Muscle of back (tissue), 11 donors: ENCODE data around the gene PRR14. TPM values are rescaled to one million over a fixed set of nuclear protein-coding genes. Genes with fewer than 3 reads are reported as not detected.
"Not testable (repeated sequence)": the region's sequence is repeated elsewhere in the genome, so short reads cannot be mapped to it uniquely, and the experiment has no call there.

Source experiments
- DNase-seq, 3 donors: peaks; one replicate each; pipeline versions ENCODE4 v3.0.0 to v3.0.0-alpha.2; 2013
- polyA plus RNA-seq, 10 donors: library from polyadenylated mRNA; unstranded; fragments of 120-200 nt; gene quantifications; one replicate each; pipeline ENCODE4 v1.2.1, GENCODE V29; 2013; ENCODE audit not compliant: insufficient read length in 10 of 10

The PRR14 gene
- polyA plus RNA-seq, 10 donors, result 17.8 to 27.5 (median 22.2) TPM

- no peak for DNase-seq
Observed at GRCh38 chr16:30688701-30689100, 37.9 kb downstream of the PRR14 start.

DNA sequence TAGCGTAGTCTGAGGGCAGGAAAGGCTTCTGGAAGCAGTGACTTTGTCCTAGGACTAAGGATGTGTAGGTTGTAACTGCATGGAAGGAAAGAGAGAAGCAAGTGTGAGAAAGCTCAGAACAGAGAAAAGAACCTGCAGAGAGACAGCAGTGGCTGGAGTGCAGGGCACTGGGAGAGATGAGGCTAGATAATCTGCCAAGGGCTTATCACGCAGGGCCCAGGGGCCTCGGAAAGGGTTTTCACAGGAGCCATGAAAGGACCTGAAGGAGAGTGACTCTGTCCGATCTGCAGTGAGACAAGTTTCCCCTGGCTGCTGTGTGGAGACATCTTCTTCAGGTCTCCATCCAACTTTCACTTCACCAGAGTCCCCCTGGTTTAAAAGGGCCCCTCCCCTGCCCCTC is 41.1 kb downstream of the PRR14 start:
- DNase-seq, result no peak

GRCh38 chr16:30692396-30693064 is 41.8 kb downstream of the PRR14 start:
- no peak for DNase-seq

DNA sequence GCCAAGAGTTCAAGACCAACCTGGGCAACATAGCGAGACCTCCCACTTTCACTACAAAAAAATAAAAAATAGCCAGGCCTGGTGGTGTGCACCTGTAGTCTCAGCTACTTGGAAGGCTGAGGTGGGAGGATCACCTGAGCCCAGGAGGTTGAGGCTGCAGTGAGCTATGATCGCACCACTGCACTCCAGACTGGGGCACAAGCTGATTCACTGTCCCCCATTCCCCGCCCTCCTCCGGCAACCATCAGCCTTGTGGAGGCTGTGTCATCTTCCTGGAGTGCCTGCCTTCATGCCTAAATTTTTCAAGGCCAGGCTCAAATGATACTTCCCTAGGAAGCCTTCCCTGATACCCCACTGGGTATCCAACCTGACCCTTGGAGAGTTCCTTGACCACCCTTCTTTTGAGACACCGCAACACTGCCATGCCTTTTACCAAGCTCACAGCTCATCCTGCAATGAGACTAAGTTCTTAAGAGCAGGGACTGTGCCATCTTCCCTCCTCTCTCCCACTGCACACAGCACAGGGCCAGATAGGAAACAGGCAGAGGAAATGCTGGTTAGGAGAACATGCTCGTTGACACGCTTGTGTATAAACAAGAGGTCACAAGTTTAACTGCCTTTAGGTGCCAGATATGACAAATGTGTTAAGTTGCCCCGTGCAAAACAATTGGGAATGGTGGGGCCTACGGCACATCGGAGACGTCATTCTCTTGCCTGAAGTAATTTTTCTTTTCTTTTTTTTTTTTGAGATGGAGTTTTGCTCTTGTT is 44.4 kb downstream of the PRR14 start:
- no peak for DNase-seq

- not testable (repeated sequence) for DNase-seq
Observed at GRCh38 chr16:30696646-30697045, 45.9 kb downstream of the PRR14 start.

DNA sequence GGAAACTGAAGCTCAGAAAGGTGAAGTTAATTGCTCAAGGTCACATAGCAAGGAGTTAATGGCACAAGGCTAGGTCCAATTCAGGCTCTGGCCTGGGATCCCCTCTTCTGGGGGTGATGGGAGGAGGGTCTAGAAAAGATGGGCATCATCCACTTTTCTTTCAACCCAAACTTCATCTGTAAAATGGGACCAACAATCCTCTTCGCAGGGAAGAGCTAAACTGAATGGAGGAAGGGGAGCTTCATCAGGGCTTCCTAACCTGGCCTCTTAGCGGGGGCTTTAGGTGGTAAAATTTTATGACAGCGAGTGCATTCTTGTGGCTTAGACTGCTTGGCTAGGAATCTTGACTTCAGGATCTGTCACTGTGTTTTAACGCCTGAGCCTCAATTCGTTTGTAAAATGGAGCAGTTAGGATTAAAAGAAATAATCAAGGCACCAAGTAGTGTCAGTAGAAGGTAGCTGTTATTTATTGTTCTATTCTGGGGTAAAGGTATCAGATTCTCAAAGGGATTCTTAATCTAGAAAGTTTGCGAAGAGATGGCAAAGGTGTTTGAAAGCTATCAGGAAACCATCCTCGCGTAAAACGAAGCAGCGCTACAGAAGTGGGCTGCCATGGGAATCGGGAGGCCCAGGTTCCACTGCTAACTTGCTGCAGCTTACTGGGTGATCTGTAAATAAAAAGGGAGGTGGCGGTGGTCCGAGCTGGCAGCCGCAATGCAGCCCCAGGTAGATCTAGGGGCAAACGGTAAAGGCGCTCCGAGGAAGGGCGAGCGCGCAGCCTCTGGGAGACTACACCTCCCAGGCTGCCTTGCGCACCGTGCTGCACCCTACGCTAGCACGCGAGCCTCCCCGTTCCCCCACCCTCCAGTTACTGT is 46.7 kb downstream of the PRR14 start:
- DNase-seq, result peak in 1 of 3 donors; percentile 11

DNA sequence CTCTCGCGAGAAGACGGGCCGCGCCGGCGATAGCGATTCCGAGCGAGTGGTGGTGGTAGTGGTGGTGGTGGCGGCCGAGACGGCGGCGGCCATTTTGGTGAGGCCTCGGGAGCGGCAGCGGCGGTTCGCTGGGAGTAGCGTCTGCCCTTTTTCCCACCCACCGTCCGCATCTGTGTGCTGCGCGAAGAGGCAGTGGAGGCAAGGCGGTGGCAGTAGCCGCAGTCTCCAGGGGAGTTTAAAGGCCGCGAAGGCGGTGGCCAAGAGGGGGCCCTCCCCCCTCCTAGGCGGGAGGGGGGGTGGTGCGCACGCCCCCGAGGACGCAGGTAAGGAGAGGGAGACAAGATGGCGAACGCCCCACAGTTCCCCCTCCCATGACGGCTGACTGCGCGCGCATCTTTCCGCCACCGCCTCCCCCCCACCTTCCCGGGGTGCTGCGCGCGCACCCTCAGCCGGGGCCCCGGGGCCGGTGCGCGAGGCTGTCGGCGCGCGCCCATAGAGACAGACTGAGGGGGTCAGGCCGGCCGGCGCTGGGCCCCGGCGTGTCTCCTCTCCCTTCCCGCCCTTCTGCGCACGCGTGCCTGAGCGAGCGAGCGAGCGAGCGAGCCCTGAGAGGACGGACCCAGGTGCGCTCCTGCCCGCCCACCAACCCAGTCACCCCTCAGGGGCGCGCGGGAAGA is 47.5 kb downstream of the PRR14 start:
- peak; percentile 98 to 99 (median 98) for DNase-seq

- peak; percentile 78 to 94 (median 89) for DNase-seq
Observed at GRCh38 chr16:30698816-30699614, 48.3 kb downstream of the PRR14 start, which contains the start of gene SRCAP. SRCAP (plus strand) TSS chr16:30699171; CDS start chr16:30700825, 1,654 bp downstream.

- DNase-seq, result no peak
Observed at GRCh38 chr16:30699615-30700099, 48.9 kb downstream of the PRR14 start.

- DNase-seq, result no peak
Observed at GRCh38 chr16:30700491-30700890, 49.7 kb downstream of the PRR14 start.

DNA sequence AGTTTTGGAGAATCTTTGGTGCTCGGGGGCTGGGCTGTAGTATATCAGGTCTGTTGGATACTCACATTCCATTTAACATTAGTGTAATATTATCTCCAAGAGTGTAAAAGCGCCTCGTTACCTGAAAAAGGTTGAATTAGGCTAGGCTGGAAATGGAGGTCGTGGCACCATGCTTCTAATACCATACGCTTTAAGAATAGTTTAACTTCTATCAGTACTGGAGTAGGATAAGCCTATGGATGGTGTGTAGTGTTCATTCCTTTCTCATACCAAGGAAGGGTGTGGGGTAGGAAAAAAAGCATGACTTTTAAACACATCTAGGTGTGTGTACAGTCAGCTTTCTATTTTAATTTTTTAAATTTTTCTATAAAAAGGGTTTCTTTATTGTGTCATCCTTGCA is 50.2 kb downstream of the PRR14 start:
- DNase-seq, result no peak

DNA sequence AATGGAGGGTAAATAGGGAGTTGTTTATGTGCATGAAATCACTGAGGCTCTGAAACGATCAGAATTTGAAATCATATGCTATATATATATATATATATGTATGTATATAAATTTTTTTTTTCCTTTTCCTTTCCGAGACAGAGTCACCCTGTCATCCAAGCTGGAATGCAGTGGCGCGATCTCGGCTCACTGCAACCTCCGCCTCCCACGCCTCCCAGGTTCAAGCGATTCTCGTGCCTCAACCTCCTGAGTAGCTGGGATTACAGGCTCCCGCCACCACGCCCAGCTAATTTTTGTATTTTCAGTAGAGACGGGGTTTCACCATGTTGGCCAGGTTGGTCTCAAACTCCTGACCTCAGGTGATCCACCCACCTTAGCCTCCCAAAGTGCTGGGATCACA is 52.3 kb downstream of the PRR14 start:
- not testable (repeated sequence) for DNase-seq

DNA sequence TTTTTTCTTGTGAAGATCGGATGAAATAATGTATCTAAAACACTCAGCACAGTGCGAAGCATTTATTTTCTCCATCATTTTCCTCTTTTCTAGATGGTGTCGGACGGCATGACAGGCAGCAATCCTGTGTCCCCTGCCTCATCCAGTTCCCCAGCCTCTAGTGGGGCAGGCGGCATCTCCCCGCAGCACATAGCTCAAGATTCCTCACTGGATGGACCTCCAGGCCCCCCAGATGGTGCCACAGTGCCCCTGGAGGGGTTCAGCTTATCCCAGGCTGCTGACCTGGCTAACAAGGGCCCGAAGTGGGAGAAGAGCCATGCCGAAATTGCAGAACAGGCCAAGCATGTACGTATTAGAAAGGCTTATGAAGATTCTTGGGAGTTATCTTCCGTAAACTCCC is 53.2 kb downstream of the PRR14 start:
- no peak for DNase-seq

Other genes starting within 250 kb of the PRR14 start
- gene ZNF771, start 243.4 kb upstream of the PRR14 start, polyA plus RNA-seq, result 1 to 10 TPM; 3.0 to 7.0 (median 4.0) TPM
- gene DCTPP1, start 220.9 kb upstream of the PRR14 start, polyA plus RNA-seq, result 10 to 100 TPM; 22.9 to 38.5 (median 27.9) TPM
- 10 to 100 TPM; 14.1 to 22.6 (median 15.9) TPM for gene SEPHS2, start 205.1 kb upstream of the PRR14 start, polyA plus RNA-seq
- gene ITGAL, start 178.2 kb upstream of the PRR14 start, polyA plus RNA-seq, result 1 to 10 TPM; 1.5 to 8.7 (median 2.7) TPM
- 10 to 100 TPM; 22.7 to 31.9 (median 25.3) TPM for gene ZNF768, start 124.4 kb upstream of the PRR14 start, polyA plus RNA-seq
- gene ZNF747, start 116.1 kb upstream of the PRR14 start, polyA plus RNA-seq, result 1 to 10 TPM; 5.7 to 7.6 (median 6.6) TPM
- 1 to 10 TPM; 5.6 to 8.5 (median 6.3) TPM for gene ZNF764, start 92.6 kb upstream of the PRR14 start, polyA plus RNA-seq
- gene ZNF688, start 79.2 kb upstream of the PRR14 start, polyA plus RNA-seq, result 10 to 100 TPM in 1 of 10 donors, 1 to 10 TPM in 9; 5.9 to 10.1 (median 8.1) TPM
- gene ZNF785, start 65.3 kb upstream of the PRR14 start, polyA plus RNA-seq, result 10 to 100 TPM in 8 of 10 donors, 1 to 10 TPM in 2; 8.2 to 16.8 (median 11.7) TPM
- 1 to 10 TPM; 6.4 to 8.8 (median 7.5) TPM for gene ZNF689, start 40.6 kb upstream of the PRR14 start, polyA plus RNA-seq
- gene FBRS, start 7.5 kb downstream of the PRR14 start, polyA plus RNA-seq, result 10 to 100 TPM; 25.1 to 38.8 (median 35.1) TPM
- gene SRCAP, start 48.2 kb downstream of the PRR14 start, polyA plus RNA-seq, result 10 to 100 TPM; 19.8 to 25.7 (median 23.4) TPM
- 10 to 100 TPM in 8 of 10 donors, 1 to 10 TPM in 2; 8.3 to 15.3 (median 11.9) TPM for gene PHKG2, start 97.5 kb downstream of the PRR14 start, polyA plus RNA-seq
- gene CFAP119, start 111.1 kb downstream of the PRR14 start, polyA plus RNA-seq, result 1 to 10 TPM in 9 of 10 donors, under 1 TPM in 1; 0.42 to 2.0 (median 1.8) TPM
- gene RNF40, start 111.4 kb downstream of the PRR14 start, polyA plus RNA-seq, result 10 to 100 TPM; 46.0 to 66.6 (median 54.1) TPM
- gene ZNF629, start 136.2 kb downstream of the PRR14 start, polyA plus RNA-seq, result 10 to 100 TPM; 11.3 to 15.4 (median 12.9) TPM
- 10 to 100 TPM; 24.4 to 41.4 (median 29.9) TPM for gene BCL7C, start 243.1 kb downstream of the PRR14 start, polyA plus RNA-seq
- 10 to 100 TPM in 5 of 10 donors, 1 to 10 TPM in 5; 7.7 to 13.1 (median 10.6) TPM for gene CTF1, start 245.7 kb downstream of the PRR14 start, polyA plus RNA-seq